ENCODE results near the gene PCSK6.

PCSK6 gene

DNA sequence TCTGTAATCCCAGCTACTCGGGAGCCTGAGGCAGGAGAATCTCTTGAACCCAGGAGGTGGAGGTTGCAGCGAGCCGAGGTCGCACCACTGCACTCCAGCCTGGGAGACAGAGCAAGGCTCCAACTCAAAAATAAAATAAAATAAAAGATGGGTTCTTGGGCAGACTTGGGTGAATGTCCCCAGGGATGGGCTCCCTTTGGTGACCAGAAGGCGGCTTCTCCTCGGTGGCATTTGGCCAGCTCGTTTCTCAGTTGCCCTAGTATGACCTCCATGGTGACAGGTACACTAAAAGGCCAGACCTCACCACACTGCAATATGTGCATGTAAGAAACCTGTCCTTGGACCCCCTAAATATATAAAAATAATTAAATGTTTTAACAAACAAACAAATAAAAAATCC lies 118.4 kb downstream of the PCSK6 start:
- H3K4me3 ChIP-seq (replicated peaks in 1 of 2; ENCODE audit: low read depth in 2 of 2, low read length in 2 of 2) = no peak overlapping the region
- no peak for DNase-seq (ENCODE audit: low read depth in 2 of 2)
- TF ChIP-seq, protein P1, sequence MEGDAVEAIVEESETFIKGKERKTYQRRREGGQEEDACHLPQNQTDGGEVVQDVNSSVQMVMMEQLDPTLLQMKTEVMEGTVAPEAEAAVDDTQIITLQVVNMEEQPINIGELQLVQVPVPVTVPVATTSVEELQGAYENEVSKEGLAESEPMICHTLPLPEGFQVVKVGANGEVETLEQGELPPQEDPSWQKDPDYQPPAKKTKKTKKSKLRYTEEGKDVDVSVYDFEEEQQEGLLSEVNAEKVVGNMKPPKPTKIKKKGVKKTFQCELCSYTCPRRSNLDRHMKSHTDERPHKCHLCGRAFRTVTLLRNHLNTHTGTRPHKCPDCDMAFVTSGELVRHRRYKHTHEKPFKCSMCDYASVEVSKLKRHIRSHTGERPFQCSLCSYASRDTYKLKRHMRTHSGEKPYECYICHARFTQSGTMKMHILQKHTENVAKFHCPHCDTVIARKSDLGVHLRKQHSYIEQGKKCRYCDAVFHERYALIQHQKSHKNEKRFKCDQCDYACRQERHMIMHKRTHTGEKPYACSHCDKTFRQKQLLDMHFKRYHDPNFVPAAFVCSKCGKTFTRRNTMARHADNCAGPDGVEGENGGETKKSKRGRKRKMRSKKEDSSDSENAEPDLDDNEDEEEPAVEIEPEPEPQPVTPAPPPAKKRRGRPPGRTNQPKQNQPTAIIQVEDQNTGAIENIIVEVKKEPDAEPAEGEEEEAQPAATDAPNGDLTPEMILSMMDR (IDR thresholded peaks at IDR 0.05; ENCODE audit: low read depth, low read length) = no peak

DNA sequence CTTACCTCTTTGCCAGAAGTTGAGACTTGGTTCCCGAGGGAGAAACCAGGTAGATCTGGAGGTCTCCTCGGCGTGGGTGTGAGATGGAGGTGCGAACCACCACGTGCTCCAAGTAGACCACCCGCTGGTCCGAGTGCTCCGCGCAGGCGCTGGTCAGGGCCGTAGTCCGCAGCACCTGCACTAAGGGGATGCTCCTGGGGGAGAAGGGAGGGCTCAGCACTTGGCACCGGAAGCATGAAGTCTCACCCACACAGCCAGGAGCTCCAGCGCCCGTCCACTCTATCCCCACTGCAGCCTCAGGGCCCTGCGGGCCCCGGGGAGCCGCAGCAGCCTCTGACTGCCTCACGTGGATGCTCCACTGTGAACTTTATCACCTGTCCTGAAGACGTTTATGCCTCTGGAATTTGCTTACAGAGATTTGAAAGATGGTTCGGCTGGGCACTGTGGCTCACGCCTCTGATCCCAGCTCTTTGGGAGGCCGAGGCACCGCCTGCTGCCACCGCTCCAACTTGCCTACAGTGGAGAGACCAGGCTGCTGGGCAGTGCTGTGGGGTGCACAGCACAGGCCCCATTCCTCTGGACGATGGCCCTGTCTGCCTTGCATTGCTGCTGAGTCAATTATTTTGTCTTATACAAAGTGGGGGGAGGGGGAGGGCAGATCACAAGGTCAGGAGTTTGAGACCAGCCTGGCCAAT lies 119.0 kb downstream of the PCSK6 start:
- no peak for DNase-seq (ENCODE audit: low read depth in 2 of 2)
- no peak overlapping the region for H3K4me3 ChIP-seq (replicated peaks in 1 of 2; ENCODE audit: low read depth in 2 of 2, low read length in 2 of 2)
- TF ChIP-seq, protein P1 (IDR thresholded peaks at IDR 0.05; ENCODE audit: low read depth, low read length) = no peak

DNA sequence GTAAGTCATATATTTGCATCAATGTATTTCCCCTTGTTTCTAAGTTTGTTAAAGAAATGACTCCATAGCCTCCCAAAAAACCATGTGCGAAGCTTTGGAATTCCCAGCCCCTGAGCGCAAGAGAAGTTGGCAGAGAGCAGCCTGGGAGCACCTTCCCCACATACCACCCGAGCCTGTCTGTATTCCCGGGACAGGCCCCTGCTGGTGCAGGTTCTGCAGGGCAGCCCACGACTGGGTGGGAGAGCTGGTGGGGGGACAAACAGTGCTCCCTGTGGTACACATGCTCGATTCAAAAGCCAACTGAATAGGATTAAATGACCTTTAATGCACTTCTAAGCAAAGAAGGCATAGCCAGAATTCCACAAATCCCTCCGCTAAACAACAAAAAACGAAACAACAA lies 119.8 kb downstream of the PCSK6 start:
- DNase-seq (ENCODE audit: low read depth in 2 of 2) = no peak
- no peak overlapping the region for H3K4me3 ChIP-seq (replicated peaks in 1 of 2; ENCODE audit: low read depth in 2 of 2, low read length in 2 of 2)
- TF ChIP-seq, protein P1 (IDR thresholded peaks at IDR 0.05; ENCODE audit: low read depth, low read length) = no peak

DNA sequence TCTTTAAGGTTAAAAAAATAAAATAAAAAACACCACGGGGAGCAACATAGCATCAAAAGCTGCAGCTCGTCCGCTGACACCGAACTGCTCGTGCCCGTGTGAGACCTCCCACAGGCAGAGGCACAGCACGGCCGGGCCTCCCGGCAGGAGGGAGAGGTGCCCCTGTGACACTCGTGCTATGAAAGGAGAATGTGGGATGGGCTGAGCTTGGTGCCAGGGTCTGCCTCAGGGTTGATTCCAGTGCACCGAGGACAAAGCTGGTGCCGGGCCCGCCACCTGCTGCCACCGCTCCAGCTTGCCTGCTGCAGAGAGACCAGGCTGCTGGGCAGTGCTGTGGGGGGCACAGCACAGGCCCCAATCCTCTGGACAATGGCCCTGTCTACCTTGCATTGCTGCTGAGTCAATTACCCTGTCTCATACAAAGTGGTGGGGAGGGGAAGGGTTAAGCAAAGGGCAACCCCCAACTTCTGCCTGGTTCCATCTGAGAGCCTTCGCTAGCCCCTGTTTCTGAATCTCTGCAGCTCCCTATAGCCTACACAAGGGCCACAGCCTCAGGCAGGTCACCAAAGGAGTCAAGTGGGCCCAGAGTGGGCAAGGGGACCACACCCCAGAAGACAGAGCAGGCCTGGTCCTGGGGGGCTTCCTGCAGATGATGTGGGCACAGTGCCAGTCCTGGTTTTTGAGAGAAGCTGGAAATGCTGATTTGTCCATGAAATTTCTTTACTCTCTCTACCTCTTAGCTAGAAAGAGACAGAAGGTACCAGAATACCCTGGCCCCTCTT lies 120.5 kb downstream of the PCSK6 start:
- TF ChIP-seq, protein P1 (IDR thresholded peaks at IDR 0.05; ENCODE audit: low read depth, low read length) = no peak
- no peak for DNase-seq (ENCODE audit: low read depth in 2 of 2)
- no peak overlapping the region for H3K4me3 ChIP-seq (replicated peaks in 1 of 2; ENCODE audit: low read depth in 2 of 2, low read length in 2 of 2)

DNA sequence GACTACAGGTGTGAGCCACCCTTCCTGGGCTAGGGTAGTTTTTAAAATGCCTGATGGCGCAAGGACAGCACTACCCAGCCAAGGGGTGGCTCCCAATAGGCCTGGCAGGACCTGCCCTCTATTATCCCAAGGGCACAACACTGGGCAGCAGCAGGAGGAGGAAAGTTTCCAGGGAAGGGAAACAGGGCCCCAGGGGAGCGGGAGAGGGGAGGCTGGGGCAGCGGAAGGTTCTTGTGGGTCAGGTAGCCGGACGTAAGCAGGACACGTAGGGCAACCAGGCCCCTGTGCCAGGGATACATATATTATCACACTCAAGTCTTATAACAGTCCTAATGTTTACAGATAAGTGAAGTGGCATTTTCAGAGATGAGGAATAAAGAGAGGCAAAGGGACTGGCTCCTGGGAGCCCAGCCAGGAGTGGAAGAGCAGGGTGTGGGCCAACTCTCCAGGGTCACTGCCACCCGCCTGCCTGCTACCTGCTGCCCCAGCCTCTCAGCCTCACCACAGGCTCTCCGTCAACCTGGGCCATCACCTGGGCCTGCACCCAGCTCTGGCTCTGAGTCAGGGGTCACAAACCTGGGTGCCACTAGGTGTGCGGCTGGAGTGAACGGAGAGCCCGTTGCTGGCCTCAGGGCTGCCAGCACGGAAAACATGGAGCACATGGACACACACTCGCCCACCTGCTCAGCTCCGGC lies 121.3 kb downstream of the PCSK6 start:
- TF ChIP-seq, protein P1 (IDR thresholded peaks at IDR 0.05; ENCODE audit: low read depth, low read length) = no peak
- no peak for DNase-seq (ENCODE audit: low read depth in 2 of 2)
- H3K4me3 ChIP-seq (replicated peaks in 1 of 2; ENCODE audit: low read depth in 2 of 2, low read length in 2 of 2) = no peak overlapping the region

DNA sequence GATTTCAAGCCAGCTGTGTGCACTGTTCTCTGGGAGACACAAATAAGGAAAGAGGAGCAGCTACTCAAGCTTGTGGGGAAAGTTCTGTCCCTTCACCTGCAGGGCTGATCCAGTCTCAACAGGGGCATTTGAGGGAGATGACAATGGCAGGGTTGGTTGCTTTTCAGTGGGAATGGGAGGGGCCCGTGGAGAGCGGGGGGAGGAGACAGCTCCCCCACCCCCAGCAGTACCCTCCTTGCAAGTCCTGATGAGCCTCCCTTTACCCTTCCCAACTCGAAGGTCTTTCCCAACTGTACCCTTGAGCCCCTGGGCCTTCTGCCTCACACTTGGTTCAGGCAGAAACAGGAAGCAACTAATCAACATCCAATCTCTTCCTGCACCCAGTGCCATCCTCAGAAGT lies 122.7 kb downstream of the PCSK6 start:
- DNase-seq (ENCODE audit: low read depth in 2 of 2) = no peak
- TF ChIP-seq, protein P1 (IDR thresholded peaks at IDR 0.05; ENCODE audit: low read depth, low read length) = no peak

More for the DNA sequence above, 122.7 kb downstream of the PCSK6 start:
- H3K4me3 ChIP-seq (replicated peaks in 1 of 2; ENCODE audit: low read depth in 2 of 2, low read length in 2 of 2) = no peak overlapping the region

Measured in cardiac fibroblast (primary cell).